ENCODE results near the gene ITGB5.

The ITGB5 gene

GRCh38 chr3:124895756-124896155 is 8.6 kb upstream of the ITGB5 start:
- no peak for DNase-seq

GRCh38 chr3:124893526-124893925 is 6.4 kb upstream of the ITGB5 start:
- no peak for DNase-seq

- no peak for DNase-seq
Measured at GRCh38 chr3:124890573-124891190, 3.5 kb upstream of the ITGB5 start.

- no peak for DNase-seq
Measured at GRCh38 chr3:124888482-124889441, 1.6 kb upstream of the ITGB5 start.

- no peak for DNase-seq
Measured at GRCh38 chr3:124887932-124888298, 750 bp upstream of the ITGB5 start.

GRCh38 chr3:124886168-124887056 is 753 bp downstream of the ITGB5 start:
- DNase-seq, result peak in 1 of 2 experiments; percentile 65

GRCh38 chr3:124885466-124886167 is 1.5 kb downstream of the ITGB5 start:
- peak; percentile 49 to 83 for DNase-seq

- no peak for DNase-seq
Measured at GRCh38 chr3:124884474-124885101, 2.6 kb downstream of the ITGB5 start.

GRCh38 chr3:124883766-124884473 is 3.2 kb downstream of the ITGB5 start:
- DNase-seq, result no peak

GRCh38 chr3:124882816-124883747 is 4.1 kb downstream of the ITGB5 start:
- no peak for DNase-seq

GRCh38 chr3:124881976-124882697 is 5.0 kb downstream of the ITGB5 start:
- no peak for DNase-seq

GRCh38 chr3:124879337-124879680 is 7.9 kb downstream of the ITGB5 start:
- peak; percentile 12 to 14 for DNase-seq

GRCh38 chr3:124878561-124879336 is 8.4 kb downstream of the ITGB5 start:
- no peak for DNase-seq

GRCh38 chr3:124877674-124878073 is 9.5 kb downstream of the ITGB5 start:
- DNase-seq, result no peak

- DNase-seq, result no peak
Measured at GRCh38 chr3:124876401-124876878, 10.7 kb downstream of the ITGB5 start.

GRCh38 chr3:124873226-124873625 is 13.9 kb downstream of the ITGB5 start:
- DNase-seq, result no peak

- no peak for DNase-seq
Measured at GRCh38 chr3:124867511-124867910, 19.7 kb downstream of the ITGB5 start.

GRCh38 chr3:124862006-124862405 is 25.2 kb downstream of the ITGB5 start:
- no peak for DNase-seq

GRCh38 chr3:124861041-124861440 is 26.1 kb downstream of the ITGB5 start:
- no peak for DNase-seq

Measured in NCI-H526 (cell line).